Psoas muscle (tissue), 8 donors: ENCODE results near the gene PIK3AP1. TPM values are rescaled to one million over a fixed set of nuclear protein-coding genes. Genes with fewer than 3 reads are reported as not detected.

ENCODE experiments used
- ATAC-seq, 4 donors: fragments of 200-7000 bp; cut with Tn5 transposase; one replicate each; pipeline ENCODE4 v1.9.1; 2020; ENCODE audit warnings: moderate library complexity in 3 of 4, mild to moderate bottlenecking in 2 of 4
- DNase-seq, 2 donors: peaks; one replicate each; pipeline ENCODE4 v3.0.0-alpha.2; 2020
- H3K27ac ChIP-seq: fragments of 200-600 bp; one replicate; pipeline ENCODE4 v1.8.0; 2022
- H3K27me3 ChIP-seq, 3 donors: fragments of 200-600 bp in 1 of 3; one replicate each; pipeline versions ENCODE4 v1.6.1 to v1.8.0; 2013 to 2022; ENCODE audit warnings: low read length in 2 of 3, mild to moderate bottlenecking in 2 of 3, moderate library complexity in 1 of 3; ENCODE audit not compliant: insufficient read depth in 3 of 3
- H3K36me3 ChIP-seq, 2 donors: fragments of 200-600 bp in 1 of 2; one replicate each; pipeline versions ENCODE4 v1.6.1 to v1.8.0; 2013 to 2022; ENCODE audit warnings: low read depth in 1 of 2, mild to moderate bottlenecking in 1 of 2, moderate library complexity in 1 of 2; ENCODE audit not compliant: insufficient read depth in 1 of 2
- H3K4me1 ChIP-seq: fragments of 200-600 bp; one replicate; pipeline ENCODE4 v1.8.0; 2022
- H3K4me3 ChIP-seq: fragments of 200-600 bp; one replicate; pipeline ENCODE4 v1.8.0; 2022; ENCODE audit warnings: mild to moderate bottlenecking
- H3K9me3 ChIP-seq: fragments of 200-600 bp; one replicate; pipeline ENCODE4 v1.8.0; 2022
- WGBS, 3 donors: extraction: QIAGEN DNeasy Blood & Tissue Kit; methylation state at CpG; one replicate each; pipeline versions ENCODE4 v1.1.6 to v1.1.7; 2013; 5-methylcytosine and 5-hydroxymethylcytosine counted together
- intact Hi-C, 2 donors: fragments of 100-400 bp; cut with DNase I; formaldehyde crosslinking; loops; one replicate each; pipeline versions ENCODE4 v1.11.0 to v1.14.2; 2022
- polyA plus RNA-seq, 3 donors: library from polyadenylated mRNA; stranded (reverse); fragments of 200-250 nt; gene quantifications; one replicate each; pipeline ENCODE4 v1.2.3, GENCODE V29; 2013
- total RNA-seq, 4 donors: library from RNA; stranded (reverse); fragmentation: NEBNext Ultra II Directional in 2 of 4; extraction: Animal tissue kit (Norgen Biotek cat#: 25700) in 2 of 4; gene quantifications; one replicate each; pipeline versions ENCODE4 v1.2.1 to v1.2.4, GENCODE V29; 2021 to 2023
- TF ChIP-seq, protein P1 (sequence below): fragments of 200-600 bp; IDR thresholded peaks from one replicate; pipeline ENCODE4 v1.8.0; 2022; ENCODE audit warnings: antibody characterized with exemption
- donor health status: healthy with polysubstance abuse.
- donor health status: DM: no; HTN: no; CAD: no; lungs with moderate emphysema.
- donor health status: Bipolar disorder and iron deficiency.
- donor health status: healthy.
- donor health status: DM: yes; HTN: yes; CAD: no.
- donor health status: DM: no; HTN: no; CAD: no.
- donor health status: DM: no; HTN: no; CAD: no.
- donor health status: DM: yes; HTN: yes; CAD: no.

Gene PIK3AP1
- total and polyA plus RNA-seq, 7 donors = 0.17 to 8.6 (median 1.8) TPM

DNA sequence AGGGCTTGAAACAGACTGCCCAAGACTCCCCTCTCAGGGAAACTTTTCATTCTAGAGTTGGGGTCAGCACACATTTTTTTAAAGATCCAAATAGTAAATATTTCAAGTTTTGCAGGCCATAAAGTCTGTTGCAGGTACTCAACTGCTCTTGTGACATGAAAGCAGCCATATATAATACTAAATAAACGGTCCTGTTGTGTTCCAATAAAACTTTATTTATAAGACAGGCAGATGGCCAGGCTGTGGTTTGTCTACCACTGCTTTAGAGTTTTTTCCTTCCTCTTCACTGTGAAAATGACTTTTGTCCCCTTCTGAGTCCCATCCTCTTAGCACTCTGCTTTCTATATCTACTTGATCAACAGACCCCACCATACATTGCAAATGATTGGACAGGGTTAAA is 93.0 kb downstream of the PIK3AP1 start:
- intact Hi-C loops = no loop called here
- H3K4me3 ChIP-seq = no peak overlapping the region
- TF ChIP-seq, protein P1, sequence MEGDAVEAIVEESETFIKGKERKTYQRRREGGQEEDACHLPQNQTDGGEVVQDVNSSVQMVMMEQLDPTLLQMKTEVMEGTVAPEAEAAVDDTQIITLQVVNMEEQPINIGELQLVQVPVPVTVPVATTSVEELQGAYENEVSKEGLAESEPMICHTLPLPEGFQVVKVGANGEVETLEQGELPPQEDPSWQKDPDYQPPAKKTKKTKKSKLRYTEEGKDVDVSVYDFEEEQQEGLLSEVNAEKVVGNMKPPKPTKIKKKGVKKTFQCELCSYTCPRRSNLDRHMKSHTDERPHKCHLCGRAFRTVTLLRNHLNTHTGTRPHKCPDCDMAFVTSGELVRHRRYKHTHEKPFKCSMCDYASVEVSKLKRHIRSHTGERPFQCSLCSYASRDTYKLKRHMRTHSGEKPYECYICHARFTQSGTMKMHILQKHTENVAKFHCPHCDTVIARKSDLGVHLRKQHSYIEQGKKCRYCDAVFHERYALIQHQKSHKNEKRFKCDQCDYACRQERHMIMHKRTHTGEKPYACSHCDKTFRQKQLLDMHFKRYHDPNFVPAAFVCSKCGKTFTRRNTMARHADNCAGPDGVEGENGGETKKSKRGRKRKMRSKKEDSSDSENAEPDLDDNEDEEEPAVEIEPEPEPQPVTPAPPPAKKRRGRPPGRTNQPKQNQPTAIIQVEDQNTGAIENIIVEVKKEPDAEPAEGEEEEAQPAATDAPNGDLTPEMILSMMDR = no peak
- H3K9me3 ChIP-seq = no peaks in the 10 kb centered on the region
- WGBS, 3 donors = 58 to 69% (median 69%) methylated on average over 1 of the region's 1 CpG
- H3K36me3 ChIP-seq = no peaks in the 10 kb centered on the region
- no peak overlapping the region for H3K27ac ChIP-seq
- H3K27me3 ChIP-seq = no peaks in the 10 kb centered on the region
- DNase-seq = no peak
- no peak for ATAC-seq
- no peaks in the 10 kb centered on the region for H3K4me1 ChIP-seq

DNA sequence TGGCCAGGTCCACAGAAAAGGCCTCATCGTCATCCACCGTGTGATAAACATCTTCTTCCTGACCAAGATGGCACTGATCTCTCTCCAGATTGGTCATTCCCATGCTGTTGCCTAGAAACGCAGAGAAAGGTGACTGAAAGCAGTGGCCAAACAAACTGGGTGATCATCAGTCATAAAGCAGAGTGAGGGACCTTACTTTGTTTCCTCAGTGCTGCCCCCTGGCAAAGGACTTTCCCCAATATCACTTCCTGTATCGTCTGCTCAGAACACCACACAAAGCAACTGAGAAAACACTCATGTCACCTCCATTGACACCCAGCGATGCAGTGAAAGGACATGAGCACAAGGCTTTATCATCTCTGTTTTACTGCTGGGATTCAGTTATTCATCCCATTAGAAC is 93.5 kb downstream of the PIK3AP1 start:
- Histone ChIP-seq H3K27ac (no peak overlapping the region), H3K27me3 (no peaks in the 10 kb centered on the region), H3K4me1 (no peaks in the 10 kb centered on the region), H3K4me3 (no peak overlapping the region), H3K9me3 (no peaks in the 10 kb centered on the region), H3K36me3 (no peaks in the 10 kb centered on the region)
- DNase-seq = no peak
- no peak for ATAC-seq
- intact Hi-C loops = no loop called here
- TF ChIP-seq, protein P1 = no peak
- 76 to 80% (median 79%) methylated on average over 5 of the region's 5 CpGs for WGBS, 3 donors

DNA sequence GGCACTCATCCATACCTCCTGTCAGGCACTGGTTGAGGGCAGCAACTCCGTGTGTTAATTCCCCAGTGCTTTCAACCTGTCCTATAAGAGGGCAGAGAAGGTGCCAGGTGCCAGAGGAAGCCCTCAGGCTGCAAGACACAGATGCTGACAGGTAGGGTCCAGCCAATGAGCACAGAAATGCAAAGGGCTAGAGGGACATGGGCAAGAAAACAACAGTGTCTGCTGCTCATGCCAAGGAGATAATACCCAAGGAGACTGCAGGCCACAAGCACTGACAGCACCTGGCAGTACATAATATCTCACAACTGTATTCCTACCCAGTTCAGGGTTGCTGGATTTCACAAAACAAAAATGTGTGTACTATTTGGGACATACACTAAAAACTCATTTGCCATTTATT is 95.1 kb downstream of the PIK3AP1 start:
- ATAC-seq (no peak), DNase-seq (no peak)
- no peak overlapping the region for H3K27ac ChIP-seq
- TF ChIP-seq, protein P1 = no peak
- no peak overlapping the region for H3K4me3 ChIP-seq
- no peaks in the 10 kb centered on the region for H3K27me3 ChIP-seq
- H3K36me3 ChIP-seq = no peaks in the 10 kb centered on the region
- 56 to 70% (median 56%) methylated on average over 1 of the region's 1 CpG for WGBS, 3 donors
- no peaks in the 10 kb centered on the region for H3K9me3 ChIP-seq
- intact Hi-C loops = no loop called here
- no peaks in the 10 kb centered on the region for H3K4me1 ChIP-seq

DNA sequence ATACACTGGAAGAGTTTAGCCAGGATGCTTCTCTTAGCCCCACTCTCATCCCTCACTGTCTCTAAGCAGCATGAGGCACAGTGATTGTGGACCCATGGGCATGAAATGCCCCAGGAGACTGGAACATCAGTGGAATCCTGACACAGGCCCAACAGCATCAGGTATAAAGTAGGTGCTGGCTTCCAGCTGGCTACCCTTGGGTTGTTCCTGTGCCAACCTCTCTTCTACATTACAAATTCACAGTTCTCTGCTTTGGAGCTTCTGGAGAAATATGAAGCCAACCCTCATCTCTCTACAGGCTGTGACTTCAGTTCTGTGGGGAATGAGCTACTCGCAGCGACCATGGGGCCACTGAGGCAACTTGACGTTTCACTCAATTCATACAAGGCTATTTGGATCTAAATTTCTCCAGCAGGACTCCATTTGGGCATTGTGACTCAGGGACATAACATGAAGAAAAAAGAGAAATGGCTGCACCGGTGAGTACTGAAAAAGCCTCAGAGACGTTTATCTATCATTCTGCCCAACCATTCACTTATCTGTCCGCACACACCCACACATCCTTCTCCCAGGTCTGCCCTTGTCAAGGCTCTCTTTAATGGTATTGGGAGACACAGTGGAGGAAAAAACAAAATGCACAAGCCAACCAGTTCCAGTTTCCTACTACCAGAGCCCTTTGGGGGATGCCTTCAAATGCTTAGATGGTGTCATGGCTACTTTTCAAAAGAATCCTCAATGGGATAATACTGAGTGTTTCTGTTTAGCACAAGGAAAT is 98.1 kb downstream of the PIK3AP1 start:
- Histone ChIP-seq H3K27ac (no peak overlapping the region), H3K4me3 (no peak overlapping the region), H3K36me3 (no peaks in the 10 kb centered on the region), H3K4me1 (peaks cover 8% of the 10 kb centered on the region), H3K9me3 (no peaks in the 10 kb centered on the region), H3K27me3 (no peaks in the 10 kb centered on the region)
- WGBS, 3 donors = 64 to 75% (median 74%) methylated on average over 6 of the region's 6 CpGs
- TF ChIP-seq, protein P1 = no peak
- no peak for ATAC-seq
- intact Hi-C loops = no loop called here
- DNase-seq = no peak
